ENCODE measurements around the gene EPGN.

EPGN gene

GRCh38 chr4:74284053-74284452, 24.2 kb upstream of the EPGN start:
- H3K27me3 ChIP-seq (replicated peaks; ENCODE audit: control insufficient read depth, insufficient read depth, low read length), result no peaks in the 10 kb centered on the region
- no peak for TF ChIP-seq CTCF (IDR thresholded peaks at IDR 0.05; ENCODE audit: insufficient read depth, low read length, poor library complexity, severe bottlenecking)
- no peak overlapping the region for H3K4me3 ChIP-seq (replicated peaks; ENCODE audit: low read depth, low read length)
- H3K36me3 ChIP-seq (ENCODE audit: control insufficient read depth, insufficient read depth, low read length), result no peaks in the 10 kb centered on the region
- no peak for DNase-seq (ENCODE audit: extremely low read depth, insufficient read length)

DNA sequence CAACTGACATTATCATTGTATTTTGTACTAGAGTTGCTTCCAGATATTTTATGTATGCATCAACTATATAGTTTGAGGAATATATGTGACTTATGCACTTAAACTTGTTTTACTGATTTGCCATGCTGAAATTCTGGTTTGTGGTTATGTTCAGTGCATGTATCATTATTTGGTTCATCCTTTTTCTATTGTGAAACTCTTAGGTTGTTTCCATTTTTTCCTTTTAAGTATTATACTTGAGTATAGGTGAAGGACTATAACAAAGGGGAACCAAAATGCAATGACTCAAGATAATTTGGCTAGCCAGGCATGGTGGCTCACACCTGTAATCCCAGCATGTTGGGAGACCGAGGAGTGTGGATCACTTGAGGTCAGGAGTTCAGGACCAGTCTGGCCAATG, 21.1 kb upstream of the EPGN start:
- TF ChIP-seq CTCF (IDR thresholded peaks at IDR 0.05; ENCODE audit: insufficient read depth, low read length, poor library complexity, severe bottlenecking), result no peak

DNA sequence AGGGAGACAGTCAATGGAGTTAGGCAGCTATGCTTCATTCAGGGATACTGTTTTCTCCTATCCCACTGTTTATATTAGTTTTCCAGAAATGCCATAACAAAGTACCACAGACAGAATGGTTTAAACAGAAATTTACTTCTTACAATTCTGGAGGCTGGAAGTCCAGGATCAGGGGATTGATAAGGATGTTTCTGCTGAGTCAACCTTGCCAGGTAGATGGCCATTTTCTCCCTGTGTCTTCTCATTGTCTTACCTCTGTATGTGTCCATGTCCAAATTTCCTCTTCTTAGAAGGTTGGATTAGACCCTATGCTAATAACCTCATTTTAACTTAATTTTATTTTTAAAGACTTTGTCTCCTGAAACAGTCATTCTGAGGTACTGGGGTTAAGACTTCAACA, 20.5 kb upstream of the EPGN start:
- no peaks in the 10 kb centered on the region for H3K36me3 ChIP-seq (ENCODE audit: control insufficient read depth, insufficient read depth, low read length)
- TF ChIP-seq CTCF (IDR thresholded peaks at IDR 0.05; ENCODE audit: insufficient read depth, low read length, poor library complexity, severe bottlenecking), result no peak
- no peaks in the 10 kb centered on the region for H3K27me3 ChIP-seq (replicated peaks; ENCODE audit: control insufficient read depth, insufficient read depth, low read length)
- no peak overlapping the region for H3K4me3 ChIP-seq (replicated peaks; ENCODE audit: low read depth, low read length)
- DNase-seq (ENCODE audit: extremely low read depth, insufficient read length), result no peak

More for the DNA sequence above, 21.1 kb upstream of the EPGN start:
- no peaks in the 10 kb centered on the region for H3K27me3 ChIP-seq (replicated peaks; ENCODE audit: control insufficient read depth, insufficient read depth, low read length)
- no peaks in the 10 kb centered on the region for H3K36me3 ChIP-seq (ENCODE audit: control insufficient read depth, insufficient read depth, low read length)
- no peak for DNase-seq (ENCODE audit: extremely low read depth, insufficient read length)
- H3K4me3 ChIP-seq (replicated peaks; ENCODE audit: low read depth, low read length), result no peak overlapping the region

- DNase-seq (ENCODE audit: extremely low read depth, insufficient read length), result no peak
- no peak for TF ChIP-seq CTCF (IDR thresholded peaks at IDR 0.05; ENCODE audit: insufficient read depth, low read length, poor library complexity, severe bottlenecking)
- H3K4me3 ChIP-seq (replicated peaks; ENCODE audit: low read depth, low read length), result no peak overlapping the region
- no peaks in the 10 kb centered on the region for H3K27me3 ChIP-seq (replicated peaks; ENCODE audit: control insufficient read depth, insufficient read depth, low read length)
- no peaks in the 10 kb centered on the region for H3K36me3 ChIP-seq (ENCODE audit: control insufficient read depth, insufficient read depth, low read length)
Observed at GRCh38 chr4:74291471-74291870, 16.8 kb upstream of the EPGN start.

DNA sequence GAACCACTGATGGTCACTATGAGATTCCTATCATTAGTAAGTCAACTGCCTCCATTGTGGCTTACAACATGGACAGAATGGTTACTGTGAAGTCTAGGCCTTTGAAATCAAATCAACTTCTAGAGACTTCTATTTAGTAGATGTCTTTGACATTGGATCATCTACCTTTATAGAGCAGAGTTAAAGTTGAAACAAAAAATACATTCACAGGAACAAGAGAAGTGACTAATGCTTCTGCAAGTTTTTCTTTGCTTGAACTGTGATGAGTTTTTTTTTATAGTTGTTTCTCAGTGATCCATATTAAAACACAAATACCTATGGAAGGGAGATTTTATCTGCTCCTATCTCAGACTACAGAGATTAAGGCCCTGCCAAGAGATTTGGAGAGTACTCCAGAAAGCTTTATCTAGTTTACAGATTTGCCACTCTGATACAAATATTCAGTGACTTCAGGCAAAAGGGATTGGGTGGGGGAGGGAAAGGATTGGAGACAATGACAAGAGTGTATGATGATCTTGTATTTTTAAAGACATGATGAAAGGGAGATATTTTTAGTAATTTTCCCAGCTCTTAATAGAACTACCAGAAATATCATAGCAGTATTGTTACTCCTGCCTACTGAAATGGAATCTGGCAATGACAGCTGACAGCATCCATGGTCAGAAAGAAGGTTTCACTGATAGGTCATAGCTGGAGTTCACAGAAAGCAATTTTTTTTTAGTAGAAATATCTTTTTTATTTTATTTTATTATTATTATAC, 16.0 kb upstream of the EPGN start:
- no peak for DNase-seq (ENCODE audit: extremely low read depth, insufficient read length)
- no peaks in the 10 kb centered on the region for H3K36me3 ChIP-seq (ENCODE audit: control insufficient read depth, insufficient read depth, low read length)
- no peak for TF ChIP-seq CTCF (IDR thresholded peaks at IDR 0.05; ENCODE audit: insufficient read depth, low read length, poor library complexity, severe bottlenecking)
- no peak overlapping the region for H3K4me3 ChIP-seq (replicated peaks; ENCODE audit: low read depth, low read length)
- no peaks in the 10 kb centered on the region for H3K27me3 ChIP-seq (replicated peaks; ENCODE audit: control insufficient read depth, insufficient read depth, low read length)

DNA sequence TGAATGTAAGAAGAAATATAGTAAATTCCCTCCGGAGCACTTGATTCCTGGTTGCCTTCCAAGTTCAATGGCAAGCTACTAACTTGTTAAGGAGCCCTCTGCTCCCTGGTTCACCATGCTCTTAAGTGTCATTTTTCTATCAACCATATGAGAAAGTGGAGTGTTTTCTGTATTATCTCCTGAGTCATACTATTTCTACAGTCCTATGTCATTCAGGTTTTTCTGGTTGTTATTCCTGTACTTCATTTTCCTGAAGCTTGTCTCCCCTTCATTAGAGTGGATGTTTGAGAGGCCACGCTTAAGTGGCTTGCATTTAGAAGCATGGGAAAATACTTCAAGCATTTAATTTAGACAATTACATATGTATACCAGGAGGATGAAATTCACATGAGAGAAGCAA, 14.7 kb upstream of the EPGN start:
- TF ChIP-seq CTCF (IDR thresholded peaks at IDR 0.05; ENCODE audit: insufficient read depth, low read length, poor library complexity, severe bottlenecking), result no peak
- Histone ChIP-seq H3K27me3 (replicated peaks; ENCODE audit: control insufficient read depth, insufficient read depth, low read length) (no peaks in the 10 kb centered on the region), H3K4me3 (replicated peaks; ENCODE audit: low read depth, low read length) (no peak overlapping the region), H3K36me3 (ENCODE audit: control insufficient read depth, insufficient read depth, low read length) (no peaks in the 10 kb centered on the region)
- DNase-seq (ENCODE audit: extremely low read depth, insufficient read length), result no peak
